Right lobe of liver (tissue), 6 donors: ENCODE data around the gene KCTD10. TPM values are rescaled to one million over a fixed set of nuclear protein-coding genes. Genes with fewer than 3 reads are reported as not detected.
A peak's percentile ranks its signal among the peaks of the same experiment; 100 is the strongest.

Experiments
- ATAC-seq, 4 donors: fragments of 200-7000 bp; cut with Tn5 transposase; one replicate each; pipeline ENCODE4 v1.9.1; 2020; ENCODE audit warnings: mild to moderate bottlenecking in 4 of 4, moderate library complexity in 4 of 4
- DNase-seq, 3 donors: peaks; one replicate each; pipeline ENCODE4 v3.0.0-alpha.2; 2020
- H3K27ac ChIP-seq, 3 donors: fragments of 200-600 bp; one replicate each; pipeline ENCODE4 v1.8.0; 2022
- H3K27me3 ChIP-seq, 2 donors: fragments of 200-600 bp; one replicate each; pipeline ENCODE4 v1.8.0; 2022
- H3K36me3 ChIP-seq, 4 donors: fragments of 200-600 bp; sonication (generic) in 1 of 4; one replicate each; pipeline versions ENCODE4 v1.5.1 to v1.8.0; 2017 to 2022; ENCODE audit warnings: control low read depth in 1 of 4
- H3K4me1 ChIP-seq, 4 donors: fragments of 200-600 bp; sonication (generic) in 1 of 4; one replicate each; pipeline versions ENCODE4 v1.5.1 to v1.8.0; 2017 to 2022; ENCODE audit warnings: control low read depth in 1 of 4
- H3K4me3 ChIP-seq, 3 donors: fragments of 200-600 bp; one replicate each; pipeline ENCODE4 v1.8.0; 2022
- H3K9me3 ChIP-seq, 4 donors: fragments of 200-600 bp; sonication (generic) in 1 of 4; one replicate each; pipeline versions ENCODE4 v1.5.1 to v1.8.0; 2017 to 2022; ENCODE audit warnings: control low read depth in 1 of 4
- CTCF ChIP-seq, 4 donors: fragments of 200-600 bp in 3 of 4; fragments of 450-650 bp in 1 of 4; IDR thresholded peaks; one replicate each; pipeline versions ENCODE4 v1.5.1 to v1.8.0; 2016 to 2022; ENCODE audit warnings: antibody characterized with exemption in 4 of 4, mild to moderate bottlenecking in 2 of 4
- POLR2A ChIP-seq: fragments of 450-650 bp; IDR thresholded peaks from one replicate; pipeline ENCODE4 v1.6.1; 2017; ENCODE audit warnings: antibody characterized with exemption, mild to moderate bottlenecking
- WGBS: methylation state at CpG from one replicate; pipeline ENCODE4 v1.1.6; 2018; ENCODE audit warnings: low coverage, low lambda C conversion rate; ENCODE audit not compliant: insufficient coverage; ENCODE audit errors: missing lambda C conversion rate; 5-methylcytosine and 5-hydroxymethylcytosine counted together
- intact Hi-C, 2 donors: fragments of 100-400 bp; cut with DNase I; formaldehyde crosslinking; loops; one replicate each; pipeline versions ENCODE4 v1.11.2 to v1.14.1; 2022
- total RNA-seq, 6 experiments: library from RNA; depleted of rRNA in 2 of 6; stranded (reverse); fragments of >200 nt in 2 of 6; fragmentation: NEBNext Ultra II Directional in 3 of 6; extraction: Animal tissue kit (Norgen Biotek cat#: 25700) in 3 of 6; gene quantifications; one replicate each; pipeline versions ENCODE4 v1.1.0 to v1.2.4, GENCODE V29; 2016 to 2023
- donor health status: DM: no; HTN: yes; CAD: no.
- donor health status: DM: no; HTN: no; CAD: no.
- donor health status: DM: no; HTN: no; CAD: no.
- donor health status: DM: no; HTN: yes; CAD: no.
- donor health status: DM: no; HTN: yes; CAD: no.

Gene KCTD10
- total RNA-seq, 6 experiments from 2014 or later: 5.8 to 20.2 (median 11.6) TPM

GRCh38 chr12:109467978-109468676 lies 9.0 kb downstream of the KCTD10 start:
- no peak overlapping the region for H3K4me3 ChIP-seq
- intact Hi-C loops: no loop called here
- H3K27ac ChIP-seq: peak overlapping the region in 1 of 3 donors; percentile 37
- peaks cover 0 to 12% (median 3%) of the 10 kb centered on the region in 4 donors for H3K36me3 ChIP-seq
- no peak for TF ChIP-seq CTCF (IDR thresholded peaks at IDR 0.05)
- no peak for TF ChIP-seq POLR2A
- ATAC-seq (peak; percentile 22 to 52 (median 27)), DNase-seq (no peak)
- H3K4me1 ChIP-seq: peaks cover 0 to 16% (median 0%) of the 10 kb centered on the region in 4 donors
- WGBS: 74% methylated on average over 3 of the region's 8 CpGs
- no peaks in the 10 kb centered on the region for H3K9me3 ChIP-seq
- no peaks in the 10 kb centered on the region for H3K27me3 ChIP-seq

- H3K9me3 ChIP-seq: no peaks in the 10 kb centered on the region
- H3K4me1 ChIP-seq: peaks cover 0 to 29% (median 3%) of the 10 kb centered on the region in 4 donors
- ATAC-seq (no peak), DNase-seq (no peak)
- peaks cover 0 to 9% (median 3%) of the 10 kb centered on the region in 4 donors for H3K36me3 ChIP-seq
- no peak overlapping the region for H3K4me3 ChIP-seq
- no peaks in the 10 kb centered on the region for H3K27me3 ChIP-seq
- TF ChIP-seq POLR2A (no peak), CTCF (IDR thresholded peaks at IDR 0.05) (no peak)
- WGBS: no CpG with 5 or more reads among the region's 3 CpGs
- intact Hi-C loops: no loop called here
- H3K27ac ChIP-seq: no peak overlapping the region
These were observed 10.3 kb downstream of the KCTD10 start for GRCh38 chr12:109466821-109467220.

- WGBS: 75% methylated on average over 2 of the region's 2 CpGs
- no peaks in the 10 kb centered on the region for H3K27me3 ChIP-seq
- no peak overlapping the region for H3K4me3 ChIP-seq
- peaks cover 0 to 9% (median 3%) of the 10 kb centered on the region in 4 donors for H3K36me3 ChIP-seq
- H3K9me3 ChIP-seq: no peaks in the 10 kb centered on the region
- H3K4me1 ChIP-seq: peaks cover 0 to 35% (median 4%) of the 10 kb centered on the region in 4 donors
- TF ChIP-seq CTCF (IDR thresholded peaks at IDR 0.05) (no peak), POLR2A (no peak)
- ATAC-seq (no peak), DNase-seq (no peak)
- intact Hi-C loops: no loop called here
- no peak overlapping the region for H3K27ac ChIP-seq
These were observed 10.8 kb downstream of the KCTD10 start for GRCh38 chr12:109466305-109466704.

DNA sequence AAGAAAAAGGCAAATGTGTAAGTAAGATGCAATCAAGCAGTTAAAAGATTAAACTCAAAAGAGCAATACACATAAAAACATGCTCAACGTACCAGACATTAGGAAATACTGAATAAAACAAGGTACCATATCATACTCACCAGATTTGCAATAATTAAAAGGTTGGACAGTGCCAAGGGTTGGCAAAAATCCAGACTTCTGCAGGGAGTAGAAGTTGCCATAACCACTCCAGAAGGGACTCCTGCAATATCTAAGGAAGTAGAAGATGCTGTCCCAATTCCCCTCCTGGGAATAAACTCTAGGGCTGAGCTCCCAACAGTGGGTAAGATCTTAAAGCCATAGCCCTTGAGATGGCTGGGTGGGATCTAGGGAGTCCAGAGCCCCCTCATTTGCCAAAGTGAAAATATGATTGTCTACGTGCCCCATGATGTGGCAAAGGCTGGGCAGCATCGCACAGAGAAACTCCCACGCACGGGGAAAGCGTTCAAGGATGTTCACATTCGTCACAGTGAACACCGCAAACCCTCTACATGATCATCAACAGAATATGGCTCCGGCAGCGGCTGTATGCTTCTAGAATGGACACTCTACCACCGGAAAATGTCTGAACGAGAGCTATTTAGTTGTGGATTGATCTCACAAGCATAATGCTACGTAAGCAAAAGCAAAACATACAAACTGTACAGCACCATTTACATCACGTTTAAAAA lies 12.3 kb downstream of the KCTD10 start:
- peak overlapping the region in 1 of 3 donors; percentile 80 for H3K27ac ChIP-seq
- DNase-seq: no peak
- 84% methylated on average over 7 of the region's 14 CpGs for WGBS
- no peak for ATAC-seq
- H3K9me3 ChIP-seq: no peaks in the 10 kb centered on the region
- intact Hi-C loops: no loop called here
- no peak for TF ChIP-seq POLR2A
- no peak for TF ChIP-seq CTCF (IDR thresholded peaks at IDR 0.05)
- no peak overlapping the region for H3K4me3 ChIP-seq
- peaks cover 0 to 9% (median 4%) of the 10 kb centered on the region in 4 donors for H3K36me3 ChIP-seq
- H3K27me3 ChIP-seq: no peaks in the 10 kb centered on the region
- peaks cover 0 to 44% (median 6%) of the 10 kb centered on the region in 4 donors for H3K4me1 ChIP-seq
